ENCODE results near the gene CTNS.

The CTNS gene

DNA sequence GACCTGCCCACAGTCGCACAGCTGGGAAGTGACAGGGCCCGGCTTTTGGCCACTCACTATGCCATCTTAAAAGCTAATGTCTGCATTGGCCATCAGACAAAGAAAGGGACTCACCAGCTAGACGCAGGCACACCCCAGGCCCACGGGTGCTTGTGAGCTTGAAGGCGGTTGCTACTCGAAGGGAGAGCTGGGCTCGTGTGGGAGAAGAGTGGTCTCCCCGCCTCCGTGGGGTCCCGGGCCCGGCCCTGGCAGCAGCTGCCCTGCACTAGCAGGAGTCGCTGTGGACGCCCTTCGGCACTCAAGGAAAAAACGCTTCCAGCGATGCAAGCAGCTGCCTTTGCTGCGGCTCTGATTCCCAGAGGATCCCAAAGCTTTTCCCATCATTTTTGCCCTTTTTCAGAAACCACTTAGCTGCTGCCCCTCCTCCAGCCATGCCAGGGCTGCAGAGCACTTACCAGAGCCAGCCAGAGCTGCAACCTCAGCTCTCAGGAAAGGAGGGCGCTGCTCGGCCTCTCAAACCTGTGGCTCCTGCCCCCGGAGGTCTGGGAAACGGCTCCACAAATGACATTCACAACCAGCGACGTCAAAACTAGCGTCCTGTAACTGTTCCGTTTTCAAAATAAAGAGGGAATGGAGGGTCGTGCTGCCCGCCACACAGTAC lies 39.6 kb upstream of the CTNS start:
- no peaks in the 10 kb centered on the region for H3K79me2 ChIP-seq
- H3K9me3 ChIP-seq (ENCODE audit: control insufficient read depth, low read length): no peaks in the 10 kb centered on the region
- no peaks in the 10 kb centered on the region for H3K27me3 ChIP-seq (ENCODE audit: control insufficient read depth, insufficient read depth, low read length)
- H2AFZ ChIP-seq: no peak overlapping the region
- no peak overlapping the region for H3K4me2 ChIP-seq (ENCODE audit: low read length)
- no peaks in the 10 kb centered on the region for H3K4me1 ChIP-seq
- no peaks in the 10 kb centered on the region for H3K36me3 ChIP-seq (ENCODE audit: control insufficient read depth, insufficient read depth, low read length)
- H3K4me3 ChIP-seq (ENCODE audit: low read depth, low read length): no peak overlapping the region
- no peak overlapping the region for H3K27ac ChIP-seq
- no peak overlapping the region for H3K9ac ChIP-seq
- TF ChIP-seq, protein P1, sequence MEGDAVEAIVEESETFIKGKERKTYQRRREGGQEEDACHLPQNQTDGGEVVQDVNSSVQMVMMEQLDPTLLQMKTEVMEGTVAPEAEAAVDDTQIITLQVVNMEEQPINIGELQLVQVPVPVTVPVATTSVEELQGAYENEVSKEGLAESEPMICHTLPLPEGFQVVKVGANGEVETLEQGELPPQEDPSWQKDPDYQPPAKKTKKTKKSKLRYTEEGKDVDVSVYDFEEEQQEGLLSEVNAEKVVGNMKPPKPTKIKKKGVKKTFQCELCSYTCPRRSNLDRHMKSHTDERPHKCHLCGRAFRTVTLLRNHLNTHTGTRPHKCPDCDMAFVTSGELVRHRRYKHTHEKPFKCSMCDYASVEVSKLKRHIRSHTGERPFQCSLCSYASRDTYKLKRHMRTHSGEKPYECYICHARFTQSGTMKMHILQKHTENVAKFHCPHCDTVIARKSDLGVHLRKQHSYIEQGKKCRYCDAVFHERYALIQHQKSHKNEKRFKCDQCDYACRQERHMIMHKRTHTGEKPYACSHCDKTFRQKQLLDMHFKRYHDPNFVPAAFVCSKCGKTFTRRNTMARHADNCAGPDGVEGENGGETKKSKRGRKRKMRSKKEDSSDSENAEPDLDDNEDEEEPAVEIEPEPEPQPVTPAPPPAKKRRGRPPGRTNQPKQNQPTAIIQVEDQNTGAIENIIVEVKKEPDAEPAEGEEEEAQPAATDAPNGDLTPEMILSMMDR (IDR thresholded peaks at IDR 0.05): no peak

GRCh38 chr17:3598078-3598477 lies 38.5 kb upstream of the CTNS start:
- TF ChIP-seq, protein P1 (IDR thresholded peaks at IDR 0.05): no peak
- Histone ChIP-seq H3K36me3 (ENCODE audit: control insufficient read depth, insufficient read depth, low read length) (no peaks in the 10 kb centered on the region), H3K27me3 (ENCODE audit: control insufficient read depth, insufficient read depth, low read length) (no peaks in the 10 kb centered on the region)

DNA sequence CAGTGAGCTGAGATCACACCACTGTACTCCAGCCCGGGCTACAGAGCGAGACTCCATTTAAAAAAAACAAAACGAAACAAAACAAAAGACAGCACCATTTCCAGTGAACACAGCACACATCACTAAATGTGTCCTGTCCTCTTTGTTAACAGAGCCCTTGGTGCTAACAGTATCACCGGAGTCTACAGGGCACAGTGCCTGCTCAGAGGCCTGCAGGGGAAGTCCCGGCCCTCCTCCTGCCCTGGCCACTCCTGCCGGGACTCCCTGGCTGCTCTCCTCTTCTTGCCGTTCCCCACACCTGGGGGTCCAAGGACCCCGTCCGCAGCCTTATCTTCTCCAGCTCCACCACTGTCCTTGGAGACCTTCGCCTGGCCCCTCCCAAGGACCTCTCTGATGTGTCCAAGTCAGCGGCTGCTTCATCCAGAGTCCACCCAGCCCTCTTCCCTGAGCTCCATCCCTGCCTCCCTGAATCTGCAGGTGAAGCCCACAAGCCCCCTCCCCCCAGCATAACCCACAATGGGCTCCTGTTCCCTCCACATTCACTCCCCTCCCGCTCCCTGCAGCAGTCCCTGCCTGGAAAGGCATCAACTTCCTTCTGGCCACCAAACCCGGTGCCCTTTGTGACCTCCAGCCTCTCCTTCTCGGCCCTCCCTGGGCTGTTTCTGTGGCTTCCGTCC lies 35.9 kb upstream of the CTNS start:
- no peak overlapping the region for H3K27ac ChIP-seq
- no peaks in the 10 kb centered on the region for H3K4me1 ChIP-seq
- no peaks in the 10 kb centered on the region for H3K79me2 ChIP-seq
- no peaks in the 10 kb centered on the region for H3K36me3 ChIP-seq (ENCODE audit: control insufficient read depth, insufficient read depth, low read length)
- H3K9me3 ChIP-seq (ENCODE audit: control insufficient read depth, low read length): no peaks in the 10 kb centered on the region
- no peak overlapping the region for H3K4me2 ChIP-seq (ENCODE audit: low read length)
- no peak overlapping the region for H3K4me3 ChIP-seq (ENCODE audit: low read depth, low read length)
- TF ChIP-seq, protein P1 (IDR thresholded peaks at IDR 0.05): no peak
- H3K27me3 ChIP-seq (ENCODE audit: control insufficient read depth, insufficient read depth, low read length): no peaks in the 10 kb centered on the region
- H2AFZ ChIP-seq: no peak overlapping the region
- no peak overlapping the region for H3K9ac ChIP-seq

More at GRCh38 chr17:3598078-3598477, 38.5 kb upstream of the CTNS start:
- no peak overlapping the region for H3K4me2 ChIP-seq (ENCODE audit: low read length)
- no peak overlapping the region for H2AFZ ChIP-seq
- H3K27ac ChIP-seq: no peak overlapping the region
- no peaks in the 10 kb centered on the region for H3K4me1 ChIP-seq
- H3K79me2 ChIP-seq: no peaks in the 10 kb centered on the region
- H3K4me3 ChIP-seq (ENCODE audit: low read depth, low read length): no peak overlapping the region
- H3K9ac ChIP-seq: no peak overlapping the region
- no peaks in the 10 kb centered on the region for H3K9me3 ChIP-seq (ENCODE audit: control insufficient read depth, low read length)

DNA sequence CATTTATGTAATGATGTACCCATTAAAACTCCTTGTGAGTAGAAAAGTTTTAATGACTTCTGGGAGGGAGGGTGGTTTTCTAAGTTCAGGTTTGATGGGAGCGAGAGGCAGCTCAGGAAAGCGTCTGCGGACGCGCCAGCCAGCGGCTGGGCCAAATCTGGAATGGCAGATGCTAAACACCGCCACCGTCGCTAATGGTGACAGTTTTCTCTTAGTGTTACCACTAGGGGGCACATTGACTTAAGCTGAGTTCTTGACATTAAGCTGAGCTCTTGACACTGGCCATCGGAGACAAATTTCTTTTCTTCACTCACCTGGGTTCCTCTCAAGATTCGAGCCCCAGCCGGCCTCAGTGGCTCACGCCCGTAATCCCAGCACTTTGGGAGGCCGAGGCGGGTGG lies 34.1 kb upstream of the CTNS start:
- Histone ChIP-seq H3K4me1 (no peaks in the 10 kb centered on the region), H3K9me3 (ENCODE audit: control insufficient read depth, low read length) (no peaks in the 10 kb centered on the region), H3K4me2 (ENCODE audit: low read length) (no peak overlapping the region), H3K27me3 (ENCODE audit: control insufficient read depth, insufficient read depth, low read length) (no peaks in the 10 kb centered on the region), H3K79me2 (no peaks in the 10 kb centered on the region), H3K27ac (no peak overlapping the region), H3K9ac (no peak overlapping the region), H2AFZ (no peak overlapping the region), H3K36me3 (ENCODE audit: control insufficient read depth, insufficient read depth, low read length) (no peaks in the 10 kb centered on the region), H3K4me3 (ENCODE audit: low read depth, low read length) (no peak overlapping the region)
- TF ChIP-seq, protein P1 (IDR thresholded peaks at IDR 0.05): peak; percentile 29

Data from parathyroid adenoma (tissue), 2 donors.